Keratinocyte (primary cell): ENCODE results near the gene BCAM. TPM values are rescaled to one million over a fixed set of nuclear protein-coding genes. Genes with fewer than 3 reads are reported as not detected.

Source experiments
- DNase-seq: peaks from one replicate; pipeline ENCODE4 v3.0.0-alpha.2; 2011; ENCODE audit warnings: low read depth, missing footprints, low spot score
- FAIRE-seq: peaks from 2 replicates; lab custom pipeline; 2011; peaks lifted over from hg19 to GRCh38; lab: Jason Lieb, UNC
- H2AFZ ChIP-seq: 2 replicates; pipeline ENCODE4 v1.6.0; 2012; ENCODE audit warnings: low read length, control low read depth, inconsistent platforms; ENCODE audit not compliant: control insufficient read depth
- H3K27ac ChIP-seq: 2 replicates; pipeline ENCODE4 v1.5.1; 2011; ENCODE audit warnings: low read length; ENCODE audit not compliant: control insufficient read depth, insufficient read depth
- H3K27me3 ChIP-seq: 3 replicates; pipeline ENCODE4 v1.6.0; 2011; ENCODE audit warnings: low read length; ENCODE audit not compliant: control insufficient read depth, insufficient read depth; ENCODE audit errors: extremely low read depth
- H3K36me3 ChIP-seq, 2 experiments: 2 replicates in 1 of 2; 3 replicates in 1 of 2; pipeline ENCODE4 v1.5.1; 2011; ENCODE audit warnings: low read length in 2 of 2, mild to moderate bottlenecking in 1 of 2; ENCODE audit not compliant: control insufficient read depth in 2 of 2, insufficient read depth in 2 of 2; ENCODE audit errors: extremely low read depth in 1 of 2
- H3K4me1 ChIP-seq: 3 replicates; pipeline ENCODE4 v1.5.1; 2011; ENCODE audit warnings: low read length; ENCODE audit not compliant: control insufficient read depth, insufficient read depth; ENCODE audit errors: extremely low read depth
- H3K4me2 ChIP-seq: 3 replicates; pipeline ENCODE4 v1.6.0; 2011; ENCODE audit warnings: low read depth, low read length; ENCODE audit not compliant: control insufficient read depth, insufficient read depth; ENCODE audit errors: extremely low read depth
- H3K4me3 ChIP-seq, 3 experiments: fragments of 200-600 bp in 1 of 3; sonication (generic) in 1 of 3; 2 replicates in 2 of 3; 3 replicates in 1 of 3; pipeline ENCODE4 v1.5.1; 2011 to 2016; ENCODE audit warnings: low read length in 3 of 3, mild to moderate bottlenecking in 3 of 3, control low read depth in 2 of 3, inconsistent platforms in 1 of 3, low read depth in 1 of 3, mixed read lengths in 1 of 3, mixed run types in 1 of 3, moderate library complexity in 1 of 3; ENCODE audit not compliant: control insufficient read depth in 2 of 3, insufficient read depth in 2 of 3; ENCODE audit errors: extremely low read depth in 1 of 3
- H3K79me2 ChIP-seq: 2 replicates; pipeline ENCODE4 v1.6.0; 2012; ENCODE audit warnings: low read length; ENCODE audit not compliant: control insufficient read depth, insufficient read depth
- H3K9ac ChIP-seq: 3 replicates; pipeline ENCODE4 v1.6.0; 2011; ENCODE audit warnings: low read length; ENCODE audit not compliant: control insufficient read depth, insufficient read depth; ENCODE audit errors: extremely low read depth
- H3K9me1 ChIP-seq: 3 replicates; pipeline ENCODE4 v1.6.0; 2011; ENCODE audit warnings: low read length; ENCODE audit not compliant: control insufficient read depth, insufficient read depth; ENCODE audit errors: extremely low read depth
- H3K9me3 ChIP-seq: 2 replicates; pipeline ENCODE4 v1.5.1; 2012; ENCODE audit warnings: low read depth, low read length; ENCODE audit not compliant: control insufficient read depth
- H4K20me1 ChIP-seq: 3 replicates; pipeline ENCODE4 v1.6.0; 2011; ENCODE audit warnings: low read length; ENCODE audit not compliant: control insufficient read depth, insufficient read depth; ENCODE audit errors: extremely low read depth
- CTCF ChIP-seq, 3 experiments: IDR thresholded peaks in 1 of 3; conservative IDR thresholded peaks in 1 of 3; optimal IDR thresholded peaks in 1 of 3; 2 replicates in 2 of 3; 3 replicates in 1 of 3; pipeline versions ENCODE3 to v1.5.1; 2011; ENCODE audit warnings: low read length in 3 of 3, mild to moderate bottlenecking in 3 of 3, moderate library complexity in 2 of 3, control low read depth in 1 of 3, inconsistent platforms in 1 of 3; ENCODE audit not compliant: insufficient read depth in 2 of 3; ENCODE audit errors: extremely low read depth in 1 of 3
- EZH2 ChIP-seq: IDR thresholded peaks from one replicate; pipeline ENCODE4 v1.6.1; 2012; ENCODE audit warnings: inconsistent platforms, mild to moderate bottlenecking, low read length, moderate library complexity
- dilution Hi-C: fragments of 300-500 bp; cut with MboI; formaldehyde crosslinking; loops from one replicate; pipeline ENCODE4 v1.7.0; 2020; ENCODE audit warnings: low sequenced_read_pairs; ENCODE audit not compliant: extremely low pct_ligation_motif_present
- polyA plus RNA-seq, 5 experiments: library from polyadenylated mRNA; depleted of rRNA in 3 of 5; stranded (reverse) in 3 of 5; stranded (forward) in 1 of 5; unstranded in 1 of 5; fragments of >200 nt; gene quantifications; 1 replicate in 1 of 5; 2 replicates in 3 of 5; 3 replicates in 1 of 5; pipeline versions ENCODE4 v1.2.1 to v1.2.3, GENCODE V29; 2011 to 2012; ENCODE audit warnings: missing spikeins in 2 of 5, low read depth in 1 of 5, low replicate concordance in 1 of 5

The BCAM gene
- polyA plus RNA-seq, 1 donor (not counting 4 experiments of a cell fraction or from before 2014, with no cell fraction given): 13.6 TPM

DNA sequence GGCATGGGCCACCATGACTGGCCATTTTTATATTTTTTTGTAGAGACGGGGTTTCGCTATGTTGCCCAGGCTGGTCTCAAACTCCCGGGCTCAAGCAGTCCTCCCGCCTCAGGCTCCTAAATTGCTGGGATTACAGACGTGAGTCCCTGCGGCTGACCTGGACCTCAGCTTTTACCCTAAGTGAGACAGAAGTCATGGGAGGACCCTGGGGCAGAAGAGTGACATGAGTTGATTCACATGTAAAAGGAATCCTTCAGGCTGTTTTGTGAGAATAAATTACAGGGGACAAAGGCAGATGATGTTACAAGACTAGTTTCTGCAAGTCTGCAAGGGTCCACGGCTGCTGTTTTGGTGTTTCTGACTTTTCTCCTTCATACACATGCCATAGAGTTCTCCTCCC, 2.6 kb upstream of the BCAM start:
- FAIRE-seq: no peak
- Histone ChIP-seq H3K36me3 (peaks cover 12 to 20% of the 10 kb centered on the region in 2 experiments), H3K9ac (no peak overlapping the region), H3K9me1 (no peaks in the 10 kb centered on the region), H3K9me3 (no peaks in the 10 kb centered on the region), H3K4me1 (peaks cover 42% of the 10 kb centered on the region), H4K20me1 (peaks cover 6% of the 10 kb centered on the region), H3K4me2 (no peak overlapping the region), H3K27me3 (no peaks in the 10 kb centered on the region), H3K79me2 (no peaks in the 10 kb centered on the region), H3K27ac (peak overlapping the region; percentile 1), H3K4me3 (no peak overlapping the region), H2AFZ (no peak overlapping the region)
- dilution Hi-C loops: no loop called here
- TF ChIP-seq EZH2 (no peak), CTCF (optimal IDR thresholded peaks at IDR 0.05 in 1 of 3, IDR thresholded peaks at IDR 0.05 in 1 of 3, conservative IDR thresholded peaks at IDR 0.05 in 1 of 3; ENCODE audit: extremely low read depth in 1 of 3, insufficient read depth in 2 of 3, low read length in 3 of 3) (no peak)
- no peak for DNase-seq

GRCh38 chr19:44807162-44807561, 1.7 kb upstream of the BCAM start:
- Histone ChIP-seq H3K4me1 (peaks cover 42% of the 10 kb centered on the region), H3K4me3 (no peak overlapping the region), H4K20me1 (peaks cover 6% of the 10 kb centered on the region), H3K4me2 (no peak overlapping the region), H3K9ac (no peak overlapping the region), H3K79me2 (no peaks in the 10 kb centered on the region), H3K36me3 (peaks cover 10 to 24% of the 10 kb centered on the region in 2 experiments), H3K27me3 (no peaks in the 10 kb centered on the region), H3K9me3 (no peaks in the 10 kb centered on the region), H2AFZ (no peak overlapping the region), H3K9me1 (no peaks in the 10 kb centered on the region), H3K27ac (peak overlapping the region; percentile 5)
- dilution Hi-C loops: no loop called here
- peak; percentile 95 for FAIRE-seq
- DNase-seq: peak; percentile 96
- TF ChIP-seq EZH2 (no peak), CTCF (optimal IDR thresholded peaks at IDR 0.05 in 1 of 3, IDR thresholded peaks at IDR 0.05 in 1 of 3, conservative IDR thresholded peaks at IDR 0.05 in 1 of 3; ENCODE audit: extremely low read depth in 1 of 3, insufficient read depth in 2 of 3, low read length in 3 of 3) (peak in 1 of 3 experiments; percentile 0)
